GM10248 (cell line): ENCODE results near the gene METTL15.
"Not testable (repeated sequence)": the region's sequence is repeated elsewhere in the genome, so short reads cannot be mapped to it uniquely, and the experiment has no call there.

Experiments
- CTCF ChIA-PET: fragments of 300-600 bp; sonication (Branson Sonifier 250); formaldehyde crosslinking; extraction: SDS; loops from one replicate; lab custom pipeline; 2021; ENCODE audit warnings: antibody characterized with exemption; lab: Yijun Ruan, JAX
- POLR2A ChIA-PET: fragments of 350-650 bp; sonication (Branson Sonifier 250); formaldehyde crosslinking; extraction: SDS; loops from one replicate; lab custom pipeline; 2020; ENCODE audit warnings: antibody characterized with exemption; lab: Yijun Ruan, JAX
- DNase-seq: peaks from one replicate; pipeline ENCODE4 v3.0.0; 2012; ENCODE audit errors: extremely low spot score
- TF ChIP-seq, protein P1 (sequence below): IDR thresholded peaks from 2 replicates; pipeline ENCODE4 v1.5.1; 2012; ENCODE audit warnings: mild to moderate bottlenecking, low read depth; ENCODE audit errors: extremely low read depth, missing control alignments, control extremely low read depth

The METTL15 gene

GRCh38 chr11:28132548-28132947 is 24.4 kb downstream of the METTL15 start:
- TF ChIP-seq, protein P1, sequence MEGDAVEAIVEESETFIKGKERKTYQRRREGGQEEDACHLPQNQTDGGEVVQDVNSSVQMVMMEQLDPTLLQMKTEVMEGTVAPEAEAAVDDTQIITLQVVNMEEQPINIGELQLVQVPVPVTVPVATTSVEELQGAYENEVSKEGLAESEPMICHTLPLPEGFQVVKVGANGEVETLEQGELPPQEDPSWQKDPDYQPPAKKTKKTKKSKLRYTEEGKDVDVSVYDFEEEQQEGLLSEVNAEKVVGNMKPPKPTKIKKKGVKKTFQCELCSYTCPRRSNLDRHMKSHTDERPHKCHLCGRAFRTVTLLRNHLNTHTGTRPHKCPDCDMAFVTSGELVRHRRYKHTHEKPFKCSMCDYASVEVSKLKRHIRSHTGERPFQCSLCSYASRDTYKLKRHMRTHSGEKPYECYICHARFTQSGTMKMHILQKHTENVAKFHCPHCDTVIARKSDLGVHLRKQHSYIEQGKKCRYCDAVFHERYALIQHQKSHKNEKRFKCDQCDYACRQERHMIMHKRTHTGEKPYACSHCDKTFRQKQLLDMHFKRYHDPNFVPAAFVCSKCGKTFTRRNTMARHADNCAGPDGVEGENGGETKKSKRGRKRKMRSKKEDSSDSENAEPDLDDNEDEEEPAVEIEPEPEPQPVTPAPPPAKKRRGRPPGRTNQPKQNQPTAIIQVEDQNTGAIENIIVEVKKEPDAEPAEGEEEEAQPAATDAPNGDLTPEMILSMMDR: no peak
- no peak for DNase-seq
- ChIA-PET CTCF (interaction anchor here (1.5 kb wide), 1 partner anchor 11 kb away, joined by 4 read pairs; no protein-coding TSS in a partner anchor), POLR2A (no interaction called here)

DNA sequence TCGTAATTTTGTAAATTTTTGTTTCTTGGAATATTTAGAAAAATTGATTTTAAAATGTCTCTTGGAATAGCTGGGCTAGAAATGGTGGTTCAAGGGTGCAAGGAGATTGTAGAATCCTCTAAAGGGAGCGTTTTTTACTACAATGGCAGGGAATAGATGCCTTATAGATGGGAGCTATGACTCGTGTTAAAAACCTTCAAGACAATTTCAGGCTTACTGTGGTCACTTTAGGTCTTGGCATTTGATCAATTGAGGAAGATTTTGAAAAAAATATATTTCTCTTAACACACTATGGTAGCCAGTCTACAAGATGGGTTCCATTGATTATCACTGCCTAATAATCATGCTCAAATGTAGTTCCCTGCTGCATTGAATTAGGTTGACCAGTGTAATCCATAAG is 25.0 kb downstream of the METTL15 start:
- TF ChIP-seq, protein P1: no peak
- ChIA-PET POLR2A (no interaction called here), CTCF (interaction anchor here (1.5 kb wide), 1 partner anchor 10 kb away, joined by 4 read pairs; no protein-coding TSS in a partner anchor)
- no peak for DNase-seq

- CTCF ChIA-PET, POLR2A ChIA-PET, DNase-seq: not testable (repeated sequence)
Observed at GRCh38 chr11:28136157-28136556, 28.0 kb downstream of the METTL15 start.

DNA sequence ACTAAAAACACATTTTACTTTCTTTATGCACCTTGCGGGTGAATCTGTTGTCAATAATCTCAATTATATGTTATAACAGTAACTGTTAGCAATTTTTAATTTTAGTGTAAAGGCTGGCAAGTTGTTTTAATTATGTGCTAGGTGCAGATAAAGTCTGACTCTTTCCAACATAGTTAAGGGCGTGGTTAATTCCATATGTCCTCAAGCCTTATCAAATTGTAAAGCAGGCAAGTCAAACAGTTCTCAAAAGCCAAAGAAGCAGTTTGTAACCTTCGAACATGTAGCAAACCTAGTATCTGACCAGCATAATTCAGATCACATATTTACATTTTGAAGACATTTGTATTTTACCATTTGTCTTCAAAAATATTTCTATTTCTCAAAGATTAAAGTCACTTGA is 29.2 kb downstream of the METTL15 start:
- TF ChIP-seq, protein P1: no peak
- no peak for DNase-seq
- ChIA-PET POLR2A (no interaction called here), CTCF (interaction anchor here (0.7 to 2.0 kb wide), 4 partner anchors 10 to 18 kb away, joined by 3 to 7 read pairs (median 4); no protein-coding TSS in a partner anchor)

DNA sequence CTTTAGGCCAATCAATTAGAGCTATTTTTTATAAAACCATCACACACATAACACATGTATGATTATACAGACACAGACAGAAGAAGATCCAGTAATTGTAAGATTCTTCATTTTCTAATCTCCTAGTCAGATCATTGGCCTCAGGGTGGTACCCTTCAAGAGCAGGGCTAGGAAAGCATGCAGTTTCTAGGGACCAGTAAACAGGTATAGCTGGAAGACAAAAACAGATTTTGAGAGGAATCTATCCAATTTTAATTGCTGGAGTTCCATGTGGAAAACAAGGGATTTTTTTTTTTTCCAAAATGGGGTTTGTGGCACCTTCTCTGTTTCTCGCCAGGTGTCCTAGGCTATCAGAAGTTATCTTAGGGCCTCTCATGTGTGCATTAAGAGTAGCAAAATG is 29.6 kb downstream of the METTL15 start:
- CTCF ChIA-PET: interaction anchor here (0.7 to 2.0 kb wide), 5 partner anchors 10 to 19 kb away, joined by 3 to 7 read pairs (median 3); no protein-coding TSS in a partner anchor
- no peak for DNase-seq
- POLR2A ChIA-PET: no interaction called here
- TF ChIP-seq, protein P1: no peak

DNA sequence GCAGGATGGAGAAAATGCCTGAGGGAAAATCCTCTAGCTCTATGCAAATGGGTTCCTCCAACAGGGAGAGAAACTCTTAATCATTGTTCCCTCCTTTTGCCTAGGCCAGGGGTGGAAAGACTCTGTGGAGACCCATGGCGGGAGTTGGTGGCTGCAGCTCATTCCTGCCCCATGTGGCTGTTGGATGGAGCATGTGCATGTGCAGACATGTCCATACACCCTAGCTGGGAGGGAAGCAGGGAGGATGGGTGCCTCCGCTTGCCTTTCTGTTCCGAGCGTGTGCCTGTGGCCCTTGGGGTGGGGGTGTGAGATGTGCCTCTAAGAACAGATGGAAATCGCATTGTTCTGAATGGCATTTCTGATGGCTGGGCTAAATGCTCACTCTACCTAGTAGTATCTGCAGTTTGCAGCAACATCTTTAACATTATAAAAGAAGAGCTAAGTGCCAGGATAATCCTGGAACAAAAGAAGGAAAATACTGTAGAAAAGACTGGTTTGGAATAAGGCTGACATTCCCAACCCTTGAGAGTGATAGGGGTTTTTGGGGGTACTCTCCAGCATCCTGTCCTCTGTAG is 31.7 kb downstream of the METTL15 start:
- TF ChIP-seq, protein P1: no peak
- ChIA-PET CTCF (interaction anchor here (1.0 to 1.5 kb wide), 4 partner anchors 10 to 65 kb away, joined by 3 read pairs; no protein-coding TSS in a partner anchor), POLR2A (no interaction called here)
- DNase-seq: no peak
